HG03378 (cell line): Measurements from ENCODE around the gene SRRT.

ENCODE experiments used
- ATAC-seq: cut with Tn5 transposase; IDR thresholded peaks from one replicate; pipeline ENCODE4 v1.9.1; 2021; ENCODE audit warnings: mild to moderate bottlenecking, moderate library complexity; ENCODE audit not compliant: unreplicated experiment

SRRT gene

GRCh38 chr7:100874577-100875355, at the start of gene SRRT:
Gene SRRT (plus strand): TSS chr7:100875103. CDS start chr7:100875591, 488 bp downstream.
- peak; percentile 73 for ATAC-seq

- no peak for ATAC-seq
Measured at GRCh38 chr7:100825215-100825671, 49.7 kb upstream of the SRRT start.

GRCh38 chr7:100825751-100826513, 49.0 kb upstream of the SRRT start:
- ATAC-seq, result no peak

GRCh38 chr7:100826514-100827329, 48.2 kb upstream of the SRRT start:
- ATAC-seq, result no peak

GRCh38 chr7:100827330-100828226, 47.3 kb upstream of the SRRT start, which contains the start of gene EPHB4:
Gene EPHB4 (minus strand): TSS chr7:100827523. CDS start chr7:100827030, 493 bp downstream.
- ATAC-seq, result no peak

- no peak for ATAC-seq
Measured at GRCh38 chr7:100829150-100829716, 45.7 kb upstream of the SRRT start.

GRCh38 chr7:100830396-100830795, 44.5 kb upstream of the SRRT start:
- no peak for ATAC-seq

- ATAC-seq, result no peak
Measured at GRCh38 chr7:100832281-100832633, 42.6 kb upstream of the SRRT start.

GRCh38 chr7:100835903-100836811, 38.7 kb upstream of the SRRT start:
- ATAC-seq, result no peak

GRCh38 chr7:100836812-100837098, 38.1 kb upstream of the SRRT start:
- ATAC-seq, result no peak

- peak; percentile 55 for ATAC-seq
Measured at GRCh38 chr7:100837099-100837836, 37.6 kb upstream of the SRRT start.

GRCh38 chr7:100839361-100839760, 35.5 kb upstream of the SRRT start:
- ATAC-seq, result no peak

- no peak for ATAC-seq
Measured at GRCh38 chr7:100840470-100841100, 34.3 kb upstream of the SRRT start.

GRCh38 chr7:100847360-100847759, 27.5 kb upstream of the SRRT start:
- ATAC-seq, result no peak

- ATAC-seq, result peak; percentile 63
Measured at GRCh38 chr7:100852048-100852872, 22.6 kb upstream of the SRRT start, which contains the start of gene SLC12A9. Gene SLC12A9 (plus strand): TSS chr7:100852713. CDS start chr7:100854198, 1,485 bp downstream.

- ATAC-seq, result no peak
Measured at GRCh38 chr7:100854146-100854895, 20.6 kb upstream of the SRRT start.
